Vagina (tissue), 2 donors: ENCODE measurements around the gene CREB3L1. TPM values are rescaled to one million over a fixed set of nuclear protein-coding genes. Genes with fewer than 3 reads are reported as not detected.

Experiments used
- DNase-seq, 2 donors: peaks; one replicate each; pipeline ENCODE4 v3.0.0-alpha.2; 2017; ENCODE audit errors: extremely low spot score in 2 of 2
- H3K27ac ChIP-seq: fragments of 200-600 bp; sonication (generic); one replicate; pipeline ENCODE4 v1.5.1; 2019
- H3K27me3 ChIP-seq: fragments of 200-600 bp; sonication (generic); one replicate; pipeline ENCODE4 v1.5.1; 2019
- H3K36me3 ChIP-seq, 2 donors: fragments of 200-600 bp; sonication (generic); one replicate each; pipeline ENCODE4 v1.5.1; 2017 to 2019
- H3K4me1 ChIP-seq: fragments of 200-600 bp; sonication (generic); one replicate; pipeline ENCODE4 v1.5.1; 2019
- H3K4me3 ChIP-seq, 2 donors: fragments of 200-600 bp; sonication (generic); 1 replicate in 1 of 2; 2 replicates in 1 of 2; pipeline ENCODE4 v1.5.1; 2016 to 2019
- H3K9me3 ChIP-seq: fragments of 200-600 bp; sonication (generic); one replicate; pipeline ENCODE4 v1.5.1; 2019
- POLR2A ChIP-seq, 2 donors: fragments of 450-650 bp; IDR thresholded peaks; one replicate each; pipeline ENCODE4 v1.6.1; 2017; ENCODE audit warnings: antibody characterized with exemption in 2 of 2, mild to moderate bottlenecking in 2 of 2, moderate library complexity in 2 of 2
- POLR2AphosphoS5 ChIP-seq, 2 donors: sonication (generic); formaldehyde crosslinking; IDR thresholded peaks; one replicate each; pipeline ENCODE4 v1.9.0; 2017; ENCODE audit warnings: antibody characterized with exemption in 2 of 2, mild to moderate bottlenecking in 2 of 2, low read depth in 1 of 2; ENCODE audit not compliant: insufficient read depth in 1 of 2
- intact Hi-C: fragments of 100-400 bp; cut with DNase I; formaldehyde crosslinking; loops from one replicate; pipeline ENCODE4 v1.15.1; 2023
- total RNA-seq: library from RNA; depleted of rRNA; stranded (reverse); fragments of >200 nt; gene quantifications from one replicate; pipeline ENCODE4 v1.2.3, GENCODE V29; 2016
- TF ChIP-seq, protein P1 (sequence below), 3 experiments: fragments of 450-650 bp in 2 of 3; fragments of 200-600 bp in 1 of 3; sonication (generic) in 1 of 3; IDR thresholded peaks; one replicate each; pipeline ENCODE4 v1.5.1; 2017 to 2019; ENCODE audit warnings: antibody characterized with exemption in 3 of 3, mild to moderate bottlenecking in 2 of 3, moderate library complexity in 2 of 3

The CREB3L1 gene
- total RNA-seq, 1 donor from 2014 or later = 11.8 TPM

DNA sequence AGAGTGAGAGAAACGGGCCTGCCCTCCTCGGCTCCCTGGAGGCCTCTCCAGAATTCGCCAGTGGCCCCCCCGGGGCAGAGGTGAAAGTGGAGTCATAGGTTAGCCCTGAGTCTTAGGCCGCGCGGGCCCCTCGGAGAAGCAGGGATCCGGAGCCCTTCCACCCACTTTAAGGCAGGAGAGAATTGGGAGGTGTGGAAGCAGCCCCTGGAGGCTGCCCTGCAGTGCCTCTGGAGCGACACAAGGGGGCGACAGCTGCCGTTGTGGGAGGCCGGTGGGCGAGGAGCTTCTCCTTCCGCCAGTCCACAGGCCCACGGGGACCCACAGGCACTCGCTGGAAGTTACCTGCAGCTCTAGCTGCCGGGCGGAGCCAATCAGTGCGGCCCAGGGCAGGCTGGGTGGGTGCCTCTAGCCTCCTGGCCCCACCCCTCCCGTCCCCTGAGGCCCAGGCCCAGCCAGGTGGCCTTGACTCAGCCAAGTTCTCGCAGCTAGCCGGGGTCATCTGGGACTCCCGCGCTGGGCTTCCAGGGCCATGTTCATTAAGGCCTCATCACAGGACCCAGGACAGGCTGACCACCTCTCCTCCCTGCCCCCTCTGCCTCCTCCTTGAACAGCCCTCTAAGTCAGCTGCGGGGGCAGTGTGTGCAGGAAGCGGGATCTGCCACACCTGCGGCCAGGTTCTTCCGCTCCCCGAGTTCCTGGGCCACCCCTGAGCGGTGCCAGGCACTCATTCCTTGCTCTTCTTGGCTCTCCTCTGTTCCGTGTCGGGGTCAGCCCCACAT is 74.8 kb downstream of the CREB3L1 start:
- peaks cover 75% of the 10 kb centered on the region for H3K4me1 ChIP-seq
- no peaks in the 10 kb centered on the region for H3K9me3 ChIP-seq
- TF ChIP-seq POLR2A (IDR thresholded peaks at IDR 0.05) = no peak
- TF ChIP-seq, protein P1, sequence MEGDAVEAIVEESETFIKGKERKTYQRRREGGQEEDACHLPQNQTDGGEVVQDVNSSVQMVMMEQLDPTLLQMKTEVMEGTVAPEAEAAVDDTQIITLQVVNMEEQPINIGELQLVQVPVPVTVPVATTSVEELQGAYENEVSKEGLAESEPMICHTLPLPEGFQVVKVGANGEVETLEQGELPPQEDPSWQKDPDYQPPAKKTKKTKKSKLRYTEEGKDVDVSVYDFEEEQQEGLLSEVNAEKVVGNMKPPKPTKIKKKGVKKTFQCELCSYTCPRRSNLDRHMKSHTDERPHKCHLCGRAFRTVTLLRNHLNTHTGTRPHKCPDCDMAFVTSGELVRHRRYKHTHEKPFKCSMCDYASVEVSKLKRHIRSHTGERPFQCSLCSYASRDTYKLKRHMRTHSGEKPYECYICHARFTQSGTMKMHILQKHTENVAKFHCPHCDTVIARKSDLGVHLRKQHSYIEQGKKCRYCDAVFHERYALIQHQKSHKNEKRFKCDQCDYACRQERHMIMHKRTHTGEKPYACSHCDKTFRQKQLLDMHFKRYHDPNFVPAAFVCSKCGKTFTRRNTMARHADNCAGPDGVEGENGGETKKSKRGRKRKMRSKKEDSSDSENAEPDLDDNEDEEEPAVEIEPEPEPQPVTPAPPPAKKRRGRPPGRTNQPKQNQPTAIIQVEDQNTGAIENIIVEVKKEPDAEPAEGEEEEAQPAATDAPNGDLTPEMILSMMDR (IDR thresholded peaks at IDR 0.05) = peak; percentile 31 to 58 (median 38)
- H3K27me3 ChIP-seq = no peaks in the 10 kb centered on the region
- H3K4me3 ChIP-seq = no peak overlapping the region
- DNase-seq = no peak
- peak overlapping the region; percentile 16 for H3K27ac ChIP-seq
- intact Hi-C loops = no loop called here
- no peaks in the 10 kb centered on the region for H3K36me3 ChIP-seq

DNA sequence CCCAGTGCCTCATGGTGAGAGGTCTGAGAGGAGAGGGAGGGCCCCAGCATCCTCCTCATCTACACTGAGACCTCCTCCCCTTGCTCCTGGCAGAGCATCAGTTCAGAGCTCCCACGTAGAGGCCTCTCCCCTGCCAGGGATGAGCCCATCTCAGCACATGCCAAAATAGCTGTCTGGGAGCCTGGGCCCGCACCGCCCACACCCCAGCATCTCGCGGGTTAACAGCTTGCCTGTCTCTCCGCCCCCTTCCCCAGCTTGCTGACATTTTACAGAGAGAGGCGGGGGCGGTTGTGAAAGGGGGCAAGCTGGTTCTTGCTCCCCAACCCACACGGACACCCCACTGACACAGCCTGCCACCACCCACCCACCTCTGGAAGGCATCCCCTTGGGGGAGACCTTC is 76.2 kb downstream of the CREB3L1 start:
- H3K9me3 ChIP-seq = no peaks in the 10 kb centered on the region
- peaks cover 72% of the 10 kb centered on the region for H3K4me1 ChIP-seq
- H3K4me3 ChIP-seq = no peak overlapping the region
- intact Hi-C loops = no loop called here
- TF ChIP-seq POLR2AphosphoS5 (IDR thresholded peaks at IDR 0.05; ENCODE audit: insufficient read depth in 1 of 2, low read depth in 1 of 2) = no peak
- TF ChIP-seq, protein P1 (IDR thresholded peaks at IDR 0.05) = no peak
- TF ChIP-seq POLR2A (IDR thresholded peaks at IDR 0.05) = no peak
- H3K27me3 ChIP-seq = no peaks in the 10 kb centered on the region
- H3K36me3 ChIP-seq = no peaks in the 10 kb centered on the region
- DNase-seq = no peak
- no peak overlapping the region for H3K27ac ChIP-seq

DNA sequence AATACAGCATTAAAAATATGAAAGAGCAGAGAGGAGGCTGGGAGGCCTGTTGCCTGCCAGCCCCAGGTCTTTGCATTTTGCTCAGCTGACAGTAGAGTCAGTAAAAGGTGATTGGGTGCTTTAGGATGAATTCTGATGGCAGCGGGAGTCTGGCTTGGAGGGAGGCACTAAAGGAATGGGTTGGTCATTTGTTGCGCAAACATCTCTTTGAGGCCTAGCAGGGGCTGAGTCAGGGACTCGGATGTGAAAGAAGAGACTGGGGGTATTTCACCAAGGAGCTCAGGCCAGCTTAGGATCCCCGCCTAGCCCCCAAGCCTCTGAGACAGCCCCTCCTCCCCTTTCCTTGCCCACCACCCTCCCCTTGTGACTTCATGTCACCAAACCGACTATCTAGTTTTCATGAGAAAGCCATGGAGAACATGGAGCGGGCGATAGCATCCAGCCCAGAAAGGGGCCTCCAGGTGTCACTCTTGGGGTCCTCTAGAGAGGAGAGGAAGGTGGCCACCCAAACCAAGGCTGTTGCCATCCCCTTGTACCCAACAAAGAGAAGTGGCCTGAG is 79.5 kb downstream of the CREB3L1 start:
- Histone ChIP-seq H3K27me3 (no peaks in the 10 kb centered on the region), H3K9me3 (no peaks in the 10 kb centered on the region), H3K36me3 (no peaks in the 10 kb centered on the region), H3K4me1 (peaks cover 53% of the 10 kb centered on the region), H3K27ac (no peak overlapping the region), H3K4me3 (no peak overlapping the region)
- intact Hi-C loops = no loop called here
- TF ChIP-seq, protein P1 (IDR thresholded peaks at IDR 0.05) = no peak
- no peak for TF ChIP-seq POLR2AphosphoS5 (IDR thresholded peaks at IDR 0.05; ENCODE audit: insufficient read depth in 1 of 2, low read depth in 1 of 2)
- no peak for DNase-seq

DNA sequence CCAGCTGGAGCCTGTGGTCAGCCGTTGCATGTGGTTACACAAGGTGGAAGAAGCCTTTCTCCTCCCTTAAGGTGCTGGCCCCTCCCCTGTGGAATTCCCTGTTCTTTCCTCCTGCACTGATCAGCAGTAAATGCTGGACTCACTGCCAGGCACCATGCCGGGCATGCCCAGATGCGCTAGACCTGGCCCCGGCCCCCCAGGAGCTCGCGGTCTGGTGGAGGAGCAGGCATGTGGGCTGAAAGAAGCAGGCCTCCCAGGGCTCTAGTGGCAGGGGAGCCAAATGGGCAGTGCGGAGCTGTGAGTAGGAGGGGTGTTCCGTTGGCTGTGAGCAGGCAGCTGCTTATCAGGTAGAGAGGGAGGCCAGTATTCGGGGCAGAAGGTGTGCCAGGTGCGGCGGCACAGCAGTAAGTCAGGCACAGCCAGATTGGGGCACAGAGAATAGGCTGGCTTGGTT is 80.0 kb downstream of the CREB3L1 start:
- Histone ChIP-seq H3K4me3 (no peak overlapping the region), H3K36me3 (no peaks in the 10 kb centered on the region), H3K27ac (no peak overlapping the region), H3K4me1 (peaks cover 53% of the 10 kb centered on the region), H3K27me3 (no peaks in the 10 kb centered on the region), H3K9me3 (no peaks in the 10 kb centered on the region)
- no peak for TF ChIP-seq POLR2AphosphoS5 (IDR thresholded peaks at IDR 0.05; ENCODE audit: insufficient read depth in 1 of 2, low read depth in 1 of 2)
- TF ChIP-seq, protein P1 (IDR thresholded peaks at IDR 0.05) = no peak
- TF ChIP-seq POLR2A (IDR thresholded peaks at IDR 0.05) = no peak
- intact Hi-C loops = no loop called here
- DNase-seq = no peak

DNA sequence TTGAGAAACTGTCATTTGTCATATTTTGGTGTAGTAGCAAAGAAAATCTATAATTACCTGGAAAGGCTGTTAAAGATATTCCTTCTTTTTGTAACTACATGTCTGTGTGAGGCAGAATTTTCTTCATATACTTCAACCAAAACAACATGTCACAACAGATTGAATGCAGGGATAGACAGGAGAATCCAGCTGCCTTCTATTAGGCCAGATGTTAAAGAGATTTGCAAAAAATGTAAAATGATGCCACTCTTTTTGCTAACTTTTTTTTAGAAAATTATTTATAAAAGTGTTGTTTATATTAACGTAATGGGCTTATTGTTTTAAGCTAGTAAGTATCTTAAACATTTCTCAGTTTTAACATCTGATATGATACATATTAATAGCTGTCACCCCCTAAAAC is 82.5 kb downstream of the CREB3L1 start:
- DNase-seq = no peak
- no peak overlapping the region for H3K4me3 ChIP-seq
- intact Hi-C loops = no loop called here
- H3K27ac ChIP-seq = no peak overlapping the region
- H3K9me3 ChIP-seq = no peaks in the 10 kb centered on the region
- H3K4me1 ChIP-seq = peaks cover 53% of the 10 kb centered on the region
- no peaks in the 10 kb centered on the region for H3K27me3 ChIP-seq
- no peaks in the 10 kb centered on the region for H3K36me3 ChIP-seq
- TF ChIP-seq POLR2AphosphoS5 (IDR thresholded peaks at IDR 0.05; ENCODE audit: insufficient read depth in 1 of 2, low read depth in 1 of 2) (no peak), POLR2A (IDR thresholded peaks at IDR 0.05) (no peak)
- TF ChIP-seq, protein P1 (IDR thresholded peaks at IDR 0.05) = no peak
